HepG2 (cell line): Measurements from ENCODE around the gene PSMC3IP. TPM values are rescaled to one million over a fixed set of nuclear protein-coding genes. Genes with fewer than 3 reads are reported as not detected.

Source experiments
- EHMT2 ChIP-seq: fragments of 200-600 bp; sonication (generic); IDR thresholded peaks from 2 replicates; pipeline ENCODE4 v1.7.0; 2017; ENCODE audit warnings: antibody characterized with exemption, low read depth, low read length, borderline replicate concordance
- GATAD2A ChIP-seq: IDR thresholded peaks from 2 replicates; pipeline ENCODE4 v1.6.1; 2016
- GLI4 ChIP-seq: sonication (generic); formaldehyde crosslinking; IDR thresholded peaks from 2 replicates; pipeline ENCODE4 v1.5.1; 2020; ENCODE audit warnings: missing genetic modification reagents, mild to moderate bottlenecking, moderate library complexity, borderline replicate concordance
- MED8 ChIP-seq: sonication (generic); formaldehyde crosslinking; IDR thresholded peaks from 2 replicates; pipeline ENCODE4 v1.8.1; 2023; ENCODE audit warnings: mild to moderate bottlenecking, missing genetic modification reagents; ENCODE audit not compliant: insufficient replicate concordance
- NKX3-1 ChIP-seq: sonication (generic); formaldehyde crosslinking; IDR thresholded peaks from 2 replicates; pipeline ENCODE4 v1.5.0; 2020; ENCODE audit warnings: missing genetic modification reagents
- SP4 ChIP-seq: sonication (generic); formaldehyde crosslinking; IDR thresholded peaks from 2 replicates; pipeline ENCODE4 v1.8.1; 2023; ENCODE audit warnings: mild to moderate bottlenecking, missing genetic modification reagents
- TFDP2 ChIP-seq: sonication (generic); formaldehyde crosslinking; IDR thresholded peaks from 2 replicates; pipeline ENCODE4 v1.4.0; 2020; ENCODE audit warnings: missing genetic modification reagents
- ZNF224 ChIP-seq: sonication (generic); formaldehyde crosslinking; IDR thresholded peaks from 2 replicates; pipeline ENCODE4 v1.5.0; 2020; ENCODE audit warnings: mild to moderate bottlenecking, missing genetic modification reagents
- ZNF33B ChIP-seq: sonication (generic); formaldehyde crosslinking; IDR thresholded peaks from 2 replicates; pipeline ENCODE4 v1.5.1; 2020; ENCODE audit warnings: mild to moderate bottlenecking, missing genetic modification reagents
- ZNF530 ChIP-seq: sonication (generic); formaldehyde crosslinking; IDR thresholded peaks from 2 replicates; pipeline ENCODE4 v1.5.0; 2020; ENCODE audit warnings: low read depth, mild to moderate bottlenecking, missing genetic modification reagents
- ZNF550 ChIP-seq: sonication (generic); formaldehyde crosslinking; IDR thresholded peaks from 2 replicates; pipeline ENCODE4 v1.4.0; 2020; ENCODE audit warnings: mild to moderate bottlenecking, missing genetic modification reagents, borderline replicate concordance
- ZNF562 ChIP-seq: sonication (generic); formaldehyde crosslinking; IDR thresholded peaks from 2 replicates; pipeline ENCODE4 v1.8.0; 2022; ENCODE audit warnings: missing genetic modification reagents, borderline replicate concordance
- polyA plus RNA-seq, 8 experiments: library from polyadenylated mRNA; depleted of rRNA in 3 of 8; stranded (reverse) in 7 of 8; unstranded in 1 of 8; fragments of >200 nt; fragmentation: Illumina TruSeq in 4 of 8; extraction: Trizol in 4 of 8; gene quantifications; 2 replicates each; pipeline versions ENCODE4 v1.2.1 to v1.2.3, GENCODE V29; 2011 to 2016; ENCODE audit warnings: low read depth in 4 of 8, missing spikeins in 1 of 8, mixed read lengths in 1 of 8; ENCODE audit not compliant: insufficient read depth in 1 of 8
- total RNA-seq, 5 experiments: library from RNA; depleted of rRNA; stranded (reverse); fragments of >200 nt; fragmentation: Illumina TruSeq; extraction: Trizol; gene quantifications; 2 replicates each; pipeline ENCODE4 v1.2.3, GENCODE V29; 2016; ENCODE audit warnings: low read depth in 1 of 5
- TF ChIP-seq, protein P1 (sequence below): sonication (generic); formaldehyde crosslinking; IDR thresholded peaks from 2 replicates; pipeline ENCODE4 v1.5.1; 2020; ENCODE audit warnings: mild to moderate bottlenecking, missing genetic modification reagents, moderate library complexity
- TF ChIP-seq, protein P2 (sequence below): sonication (generic); formaldehyde crosslinking; conservative IDR thresholded peaks from 2 replicates; pipeline ENCODE4 v1.8.0; 2022; ENCODE audit warnings: missing genetic modification reagents
- TF ChIP-seq, protein P3 (sequence below): IDR thresholded peaks from 2 replicates; pipeline ENCODE4 v1.6.1; 2012; ENCODE audit warnings: low read length, improper control_type of control experiment
- TF ChIP-seq, protein P4 (sequence below): sonication (generic); formaldehyde crosslinking; IDR thresholded peaks from 2 replicates; pipeline ENCODE4 v1.5.1; 2020; ENCODE audit warnings: mild to moderate bottlenecking, missing genetic modification reagents, borderline replicate concordance

PSMC3IP gene
- total and polyA plus RNA-seq, 2 of the 13 experiments (the other 11 are each of a cell fraction or from before 2014, with no cell fraction given): 6.5 to 22.4 TPM

- TF ChIP-seq, protein P1, sequence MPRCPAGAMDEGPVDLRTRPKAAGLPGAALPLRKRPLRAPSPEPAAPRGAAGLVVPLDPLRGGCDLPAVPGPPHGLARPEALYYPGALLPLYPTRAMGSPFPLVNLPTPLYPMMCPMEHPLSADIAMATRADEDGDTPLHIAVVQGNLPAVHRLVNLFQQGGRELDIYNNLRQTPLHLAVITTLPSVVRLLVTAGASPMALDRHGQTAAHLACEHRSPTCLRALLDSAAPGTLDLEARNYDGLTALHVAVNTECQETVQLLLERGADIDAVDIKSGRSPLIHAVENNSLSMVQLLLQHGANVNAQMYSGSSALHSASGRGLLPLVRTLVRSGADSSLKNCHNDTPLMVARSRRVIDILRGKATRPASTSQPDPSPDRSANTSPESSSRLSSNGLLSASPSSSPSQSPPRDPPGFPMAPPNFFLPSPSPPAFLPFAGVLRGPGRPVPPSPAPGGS (CRISPR knock-in tag): no peak; the same call in 1 of the 2 replicates
- TF ChIP-seq TFDP2 (no peak), GATAD2A (CRISPR knock-in tag) (peak; percentile 77), ZNF33B (CRISPR knock-in tag) (no peak; the same call in 1 of the 2 replicates), EHMT2 (no peak), ZNF562 (no peak), ZNF224 (CRISPR knock-in tag) (0 out of 2 replicates have a peak, but pooled peaks have one; percentile 59), MED8 (peak; percentile 76), SP4 (CRISPR knock-in tag) (no peak), NKX3-1 (peak; percentile 86), ZNF550 (CRISPR knock-in tag) (no peak), GLI4 (CRISPR knock-in tag) (no peak), ZNF530 (no peak)
- TF ChIP-seq, protein P2, sequence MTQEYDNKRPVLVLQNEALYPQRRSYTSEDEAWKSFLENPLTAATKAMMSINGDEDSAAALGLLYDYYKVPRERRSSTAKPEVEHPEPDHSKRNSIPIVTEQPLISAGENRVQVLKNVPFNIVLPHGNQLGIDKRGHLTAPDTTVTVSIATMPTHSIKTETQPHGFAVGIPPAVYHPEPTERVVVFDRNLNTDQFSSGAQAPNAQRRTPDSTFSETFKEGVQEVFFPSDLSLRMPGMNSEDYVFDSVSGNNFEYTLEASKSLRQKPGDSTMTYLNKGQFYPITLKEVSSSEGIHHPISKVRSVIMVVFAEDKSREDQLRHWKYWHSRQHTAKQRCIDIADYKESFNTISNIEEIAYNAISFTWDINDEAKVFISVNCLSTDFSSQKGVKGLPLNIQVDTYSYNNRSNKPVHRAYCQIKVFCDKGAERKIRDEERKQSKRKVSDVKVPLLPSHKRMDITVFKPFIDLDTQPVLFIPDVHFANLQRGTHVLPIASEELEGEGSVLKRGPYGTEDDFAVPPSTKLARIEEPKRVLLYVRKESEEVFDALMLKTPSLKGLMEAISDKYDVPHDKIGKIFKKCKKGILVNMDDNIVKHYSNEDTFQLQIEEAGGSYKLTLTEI (CRISPR knock-in tag): no peak
- TF ChIP-seq, protein P3, sequence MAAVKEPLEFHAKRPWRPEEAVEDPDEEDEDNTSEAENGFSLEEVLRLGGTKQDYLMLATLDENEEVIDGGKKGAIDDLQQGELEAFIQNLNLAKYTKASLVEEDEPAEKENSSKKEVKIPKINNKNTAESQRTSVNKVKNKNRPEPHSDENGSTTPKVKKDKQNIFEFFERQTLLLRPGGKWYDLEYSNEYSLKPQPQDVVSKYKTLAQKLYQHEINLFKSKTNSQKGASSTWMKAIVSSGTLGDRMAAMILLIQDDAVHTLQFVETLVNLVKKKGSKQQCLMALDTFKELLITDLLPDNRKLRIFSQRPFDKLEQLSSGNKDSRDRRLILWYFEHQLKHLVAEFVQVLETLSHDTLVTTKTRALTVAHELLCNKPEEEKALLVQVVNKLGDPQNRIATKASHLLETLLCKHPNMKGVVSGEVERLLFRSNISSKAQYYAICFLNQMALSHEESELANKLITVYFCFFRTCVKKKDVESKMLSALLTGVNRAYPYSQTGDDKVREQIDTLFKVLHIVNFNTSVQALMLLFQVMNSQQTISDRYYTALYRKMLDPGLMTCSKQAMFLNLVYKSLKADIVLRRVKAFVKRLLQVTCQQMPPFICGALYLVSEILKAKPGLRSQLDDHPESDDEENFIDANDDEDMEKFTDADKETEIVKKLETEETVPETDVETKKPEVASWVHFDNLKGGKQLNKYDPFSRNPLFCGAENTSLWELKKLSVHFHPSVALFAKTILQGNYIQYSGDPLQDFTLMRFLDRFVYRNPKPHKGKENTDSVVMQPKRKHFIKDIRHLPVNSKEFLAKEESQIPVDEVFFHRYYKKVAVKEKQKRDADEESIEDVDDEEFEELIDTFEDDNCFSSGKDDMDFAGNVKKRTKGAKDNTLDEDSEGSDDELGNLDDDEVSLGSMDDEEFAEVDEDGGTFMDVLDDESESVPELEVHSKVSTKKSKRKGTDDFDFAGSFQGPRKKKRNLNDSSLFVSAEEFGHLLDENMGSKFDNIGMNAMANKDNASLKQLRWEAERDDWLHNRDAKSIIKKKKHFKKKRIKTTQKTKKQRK: no peak
- TF ChIP-seq, protein P4, sequence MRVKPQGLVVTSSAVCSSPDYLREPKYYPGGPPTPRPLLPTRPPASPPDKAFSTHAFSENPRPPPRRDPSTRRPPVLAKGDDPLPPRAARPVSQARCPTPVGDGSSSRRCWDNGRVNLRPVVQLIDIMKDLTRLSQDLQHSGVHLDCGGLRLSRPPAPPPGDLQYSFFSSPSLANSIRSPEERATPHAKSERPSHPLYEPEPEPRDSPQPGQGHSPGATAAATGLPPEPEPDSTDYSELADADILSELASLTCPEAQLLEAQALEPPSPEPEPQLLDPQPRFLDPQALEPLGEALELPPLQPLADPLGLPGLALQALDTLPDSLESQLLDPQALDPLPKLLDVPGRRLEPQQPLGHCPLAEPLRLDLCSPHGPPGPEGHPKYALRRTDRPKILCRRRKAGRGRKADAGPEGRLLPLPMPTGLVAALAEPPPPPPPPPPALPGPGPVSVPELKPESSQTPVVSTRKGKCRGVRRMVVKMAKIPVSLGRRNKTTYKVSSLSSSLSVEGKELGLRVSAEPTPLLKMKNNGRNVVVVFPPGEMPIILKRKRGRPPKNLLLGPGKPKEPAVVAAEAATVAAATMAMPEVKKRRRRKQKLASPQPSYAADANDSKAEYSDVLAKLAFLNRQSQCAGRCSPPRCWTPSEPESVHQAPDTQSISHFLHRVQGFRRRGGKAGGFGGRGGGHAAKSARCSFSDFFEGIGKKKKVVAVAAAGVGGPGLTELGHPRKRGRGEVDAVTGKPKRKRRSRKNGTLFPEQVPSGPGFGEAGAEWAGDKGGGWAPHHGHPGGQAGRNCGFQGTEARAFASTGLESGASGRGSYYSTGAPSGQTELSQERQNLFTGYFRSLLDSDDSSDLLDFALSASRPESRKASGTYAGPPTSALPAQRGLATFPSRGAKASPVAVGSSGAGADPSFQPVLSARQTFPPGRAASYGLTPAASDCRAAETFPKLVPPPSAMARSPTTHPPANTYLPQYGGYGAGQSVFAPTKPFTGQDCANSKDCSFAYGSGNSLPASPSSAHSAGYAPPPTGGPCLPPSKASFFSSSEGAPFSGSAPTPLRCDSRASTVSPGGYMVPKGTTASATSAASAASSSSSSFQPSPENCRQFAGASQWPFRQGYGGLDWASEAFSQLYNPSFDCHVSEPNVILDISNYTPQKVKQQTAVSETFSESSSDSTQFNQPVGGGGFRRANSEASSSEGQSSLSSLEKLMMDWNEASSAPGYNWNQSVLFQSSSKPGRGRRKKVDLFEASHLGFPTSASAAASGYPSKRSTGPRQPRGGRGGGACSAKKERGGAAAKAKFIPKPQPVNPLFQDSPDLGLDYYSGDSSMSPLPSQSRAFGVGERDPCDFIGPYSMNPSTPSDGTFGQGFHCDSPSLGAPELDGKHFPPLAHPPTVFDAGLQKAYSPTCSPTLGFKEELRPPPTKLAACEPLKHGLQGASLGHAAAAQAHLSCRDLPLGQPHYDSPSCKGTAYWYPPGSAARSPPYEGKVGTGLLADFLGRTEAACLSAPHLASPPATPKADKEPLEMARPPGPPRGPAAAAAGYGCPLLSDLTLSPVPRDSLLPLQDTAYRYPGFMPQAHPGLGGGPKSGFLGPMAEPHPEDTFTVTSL (CRISPR knock-in tag): 0 out of 2 replicates have a peak, but pooled peaks have one; percentile 46
These were observed 41.5 kb downstream of the PSMC3IP start, which contains the start of gene NAGLU (continued) for GRCh38 chr17:42536048-42536371.
